Thyroid gland (tissue), 4 donors: ENCODE results near the gene PLSCR2. TPM values are rescaled to one million over a fixed set of nuclear protein-coding genes. Genes with fewer than 3 reads are reported as not detected.

Source experiments
- DNase-seq, 2 donors: peaks; one replicate each; pipeline ENCODE4 v3.0.0-alpha.2; 2019
- H3K27ac ChIP-seq, 3 donors: fragments of 200-600 bp; sonication (generic); 1 replicate in 2 of 3; 2 replicates in 1 of 3; pipeline ENCODE4 v1.5.1; 2016 to 2019; ENCODE audit warnings: mild to moderate bottlenecking in 1 of 3, moderate library complexity in 1 of 3
- H3K27me3 ChIP-seq: fragments of 200-600 bp; sonication (generic); one replicate; pipeline ENCODE4 v1.5.1; 2019
- H3K36me3 ChIP-seq, 2 donors: fragments of 200-600 bp; sonication (generic); one replicate each; pipeline ENCODE4 v1.5.1; 2016 to 2019
- H3K4me1 ChIP-seq, 2 donors: fragments of 200-600 bp; sonication (generic); one replicate each; pipeline ENCODE4 v1.5.1; 2017 to 2019
- H3K4me3 ChIP-seq, 3 donors: fragments of 200-600 bp; sonication (generic); replicated peaks in 1 of 3; 1 replicate in 2 of 3; 2 replicates in 1 of 3; pipeline ENCODE4 v1.5.1; 2016; ENCODE audit warnings: mild to moderate bottlenecking in 1 of 3
- H3K9me3 ChIP-seq: fragments of 200-600 bp; sonication (generic); one replicate; pipeline ENCODE4 v1.5.1; 2017
- CTCF ChIP-seq, 6 experiments: fragments of 200-600 bp in 3 of 6; fragments of 450-650 bp in 3 of 6; sonication (generic) in 3 of 6; IDR thresholded peaks; one replicate each; pipeline ENCODE4 v1.5.1; 2016 to 2019; ENCODE audit warnings: antibody characterized with exemption in 6 of 6, mild to moderate bottlenecking in 2 of 6, inconsistent platforms in 1 of 6, moderate library complexity in 1 of 6
- POLR2A ChIP-seq, 2 donors: fragments of 450-650 bp; IDR thresholded peaks; one replicate each; pipeline ENCODE4 v1.6.1; 2017; ENCODE audit warnings: antibody characterized with exemption in 2 of 2, mild to moderate bottlenecking in 2 of 2, moderate library complexity in 1 of 2
- WGBS, 2 donors: methylation state at CpG; one replicate each; pipeline ENCODE4 v1.1.5; 2017; 5-methylcytosine and 5-hydroxymethylcytosine counted together
- intact Hi-C: fragments of 100-400 bp; cut with DNase I; formaldehyde crosslinking; loops from one replicate; pipeline ENCODE4 v1.15.1; 2023
- total RNA-seq, 4 donors: library from RNA; depleted of rRNA; stranded (reverse); fragments of >200 nt; gene quantifications; one replicate each; pipeline ENCODE4 v1.2.3, GENCODE V29; 2016

PLSCR2 gene
- total RNA-seq, 4 donors from 2014 or later, result not detected

- no peak overlapping the region for H3K27ac ChIP-seq
- no peak for DNase-seq
- H3K9me3 ChIP-seq, result no peaks in the 10 kb centered on the region
- no peaks in the 10 kb centered on the region for H3K36me3 ChIP-seq
- TF ChIP-seq CTCF (IDR thresholded peaks at IDR 0.05) (no peak), POLR2A (IDR thresholded peaks at IDR 0.05) (no peak)
- intact Hi-C loops, result no loop called here
- no peaks in the 10 kb centered on the region for H3K4me1 ChIP-seq
- H3K4me3 ChIP-seq, result no peak overlapping the region
- H3K27me3 ChIP-seq, result no peaks in the 10 kb centered on the region
These were observed 64.9 kb downstream of the PLSCR2 start for GRCh38 chr3:146404436-146404835.

- intact Hi-C loops, result no loop called here
- Histone ChIP-seq H3K27ac (no peak overlapping the region), H3K4me3 (no peak overlapping the region), H3K27me3 (no peaks in the 10 kb centered on the region), H3K4me1 (no peaks in the 10 kb centered on the region), H3K36me3 (no peaks in the 10 kb centered on the region), H3K9me3 (no peaks in the 10 kb centered on the region)
- no peak for DNase-seq
- TF ChIP-seq CTCF (IDR thresholded peaks at IDR 0.05) (no peak), POLR2A (IDR thresholded peaks at IDR 0.05) (no peak)
- WGBS, 2 donors, result 91 to 95% methylated on average over 3 of the region's 3 CpGs
These were observed 65.6 kb downstream of the PLSCR2 start for GRCh38 chr3:146403792-146404191.

GRCh38 chr3:146396792-146397191, 72.6 kb downstream of the PLSCR2 start:
- intact Hi-C loops, result no loop called here

GRCh38 chr3:146395164-146395563, 74.2 kb downstream of the PLSCR2 start:
- H3K4me3 ChIP-seq, result no peak overlapping the region
- H3K4me1 ChIP-seq, result peaks cover 0 to 5% of the 10 kb centered on the region in 2 donors
- no peaks in the 10 kb centered on the region for H3K36me3 ChIP-seq
- H3K27me3 ChIP-seq, result no peaks in the 10 kb centered on the region
- no peak overlapping the region for H3K27ac ChIP-seq
- TF ChIP-seq CTCF (IDR thresholded peaks at IDR 0.05) (no peak), POLR2A (IDR thresholded peaks at IDR 0.05) (no peak)
- DNase-seq, result no peak
- intact Hi-C loops, result no loop called here
- H3K9me3 ChIP-seq, result no peaks in the 10 kb centered on the region
- WGBS, 2 donors, result 97 to 98% methylated on average over 2 of the region's 2 CpGs

More at GRCh38 chr3:146396792-146397191, 72.6 kb downstream of the PLSCR2 start:
- TF ChIP-seq CTCF (IDR thresholded peaks at IDR 0.05) (no peak), POLR2A (IDR thresholded peaks at IDR 0.05) (no peak)
- no peak for DNase-seq
- Histone ChIP-seq H3K27me3 (no peaks in the 10 kb centered on the region), H3K27ac (no peak overlapping the region), H3K4me3 (no peak overlapping the region), H3K36me3 (no peaks in the 10 kb centered on the region), H3K4me1 (no peaks in the 10 kb centered on the region), H3K9me3 (no peaks in the 10 kb centered on the region)
- 84 to 89% methylated on average over 4 of the region's 4 CpGs for WGBS, 2 donors

- H3K27ac ChIP-seq, result no peak overlapping the region
- peaks cover 0 to 5% of the 10 kb centered on the region in 2 donors for H3K4me1 ChIP-seq
- no peaks in the 10 kb centered on the region for H3K36me3 ChIP-seq
- TF ChIP-seq CTCF (IDR thresholded peaks at IDR 0.05), result no peak
- TF ChIP-seq POLR2A (IDR thresholded peaks at IDR 0.05), result no peak
- no peaks in the 10 kb centered on the region for H3K9me3 ChIP-seq
- DNase-seq, result no peak
- H3K4me3 ChIP-seq, result no peak overlapping the region
- intact Hi-C loops, result no loop called here
- H3K27me3 ChIP-seq, result no peaks in the 10 kb centered on the region
These were observed 78.4 kb downstream of the PLSCR2 start for GRCh38 chr3:146390957-146391356.
